Caco-2 (cell line): ENCODE measurements around the gene SRPK2. TPM values are rescaled to one million over a fixed set of nuclear protein-coding genes. Genes with fewer than 3 reads are reported as not detected.

Source experiments
- BruUV-seq: library from RNA; stranded (reverse); fragments of 400-500 nt; replicated peaks from 2 replicates; lab custom pipeline; 2021; lab: Mats Ljungman, UMichigan
- CTCF ChIA-PET: fragments of 300-600 bp; sonication (Branson Sonifier 250); formaldehyde crosslinking; loops from one replicate; lab custom pipeline; 2022; ENCODE audit warnings: antibody characterized with exemption; lab: Charles Lee
- POLR2A ChIA-PET: fragments of 300-600 bp; sonication (Branson Sonifier 250); formaldehyde crosslinking; loops from one replicate; lab custom pipeline; 2022; ENCODE audit warnings: antibody characterized with exemption; lab: Charles Lee
- DNase-seq, 2 experiments: peaks; one replicate each; pipeline versions ENCODE4 v3.0.0 to v3.0.0-alpha.2; 2020 to 2022
- H3K27me3 ChIP-seq: replicated peaks from 2 replicates; pipeline ENCODE4 v1.6.0; 2011; ENCODE audit warnings: low read length; ENCODE audit not compliant: control insufficient read depth, insufficient read depth
- H3K36me3 ChIP-seq: 2 replicates; pipeline ENCODE4 v1.5.1; 2011; ENCODE audit warnings: low read length; ENCODE audit not compliant: control insufficient read depth, insufficient read depth
- H3K4me1 ChIP-seq: fragments of 250-450 bp; sonication (Bioruptor Pico); 2 replicates; pipeline ENCODE4 v1.5.1; 2020; ENCODE audit warnings: mild to moderate bottlenecking
- H3K4me3 ChIP-seq: 2 replicates; pipeline ENCODE4 v1.5.1; 2011; ENCODE audit warnings: low read depth, mild to moderate bottlenecking, control low read depth, low read length
- H3K9me3 ChIP-seq: fragments of 250-450 bp; sonication (Bioruptor Pico); 2 replicates; pipeline ENCODE4 v1.5.1; 2020; ENCODE audit warnings: mild to moderate bottlenecking, moderate library complexity
- H3K27ac Mint-ChIP-seq: one replicate; pipeline ENCODE4 v1.8.0; 2022; ENCODE audit warnings: mixed read lengths; ENCODE audit not compliant: unreplicated experiment
- H3K27me3 Mint-ChIP-seq: one replicate; pipeline ENCODE4 v1.8.0; 2022; ENCODE audit warnings: mixed read lengths; ENCODE audit not compliant: insufficient read depth, unreplicated experiment
- H3K36me3 Mint-ChIP-seq: one replicate; pipeline ENCODE4 v1.8.0; 2022; ENCODE audit warnings: mild to moderate bottlenecking, mixed read lengths; ENCODE audit not compliant: insufficient read depth, unreplicated experiment
- H3K4me1 Mint-ChIP-seq: one replicate; pipeline ENCODE4 v1.8.0; 2022; ENCODE audit warnings: low read depth, mixed read lengths; ENCODE audit not compliant: unreplicated experiment
- H3K4me3 Mint-ChIP-seq: one replicate; pipeline ENCODE4 v1.8.0; 2022; ENCODE audit warnings: mild to moderate bottlenecking, moderate library complexity, mixed read lengths; ENCODE audit not compliant: unreplicated experiment
- H3K9me3 Mint-ChIP-seq: one replicate; pipeline ENCODE4 v1.8.0; 2022; ENCODE audit warnings: mixed read lengths; ENCODE audit not compliant: unreplicated experiment
- intact Hi-C: fragments of 100-400 bp; cut with micrococcal nuclease; formaldehyde crosslinking; loops from one replicate; pipeline ENCODE4 v1.10.0; 2022; ENCODE audit not compliant: unreplicated experiment
- total RNA-seq: library from RNA; stranded (reverse); gene quantifications from 2 replicates; pipeline ENCODE4 v1.2.3, GENCODE V29; 2022
- TF ChIP-seq, protein P1 (sequence below), 2 experiments: fragments of 200-600 bp in 1 of 2; IDR thresholded peaks; 1 replicate in 1 of 2; 2 replicates in 1 of 2; pipeline versions ENCODE4 v1.5.1 to v1.8.0; 2011 to 2022; ENCODE audit warnings: antibody characterized with exemption in 1 of 2, control low read depth in 1 of 2, inconsistent platforms in 1 of 2, low read depth in 1 of 2, low read length in 1 of 2, mild to moderate bottlenecking in 1 of 2, moderate library complexity in 1 of 2; ENCODE audit not compliant: insufficient read depth in 1 of 2, severe bottlenecking in 1 of 2, unreplicated experiment in 1 of 2

The SRPK2 gene
- total RNA-seq, 1 experiment from 2014 or later: 39.9 TPM

GRCh38 chr7:105084581-105084980, 304.1 kb downstream of the SRPK2 start:
- Mint-ChIP-seq H3K27me3 (no peaks in the 10 kb centered on the region), H3K4me1 (no peaks in the 10 kb centered on the region), H3K27ac (no peak overlapping the region), H3K4me3 (no peak overlapping the region), H3K36me3 (peaks cover 76% of the 10 kb centered on the region), H3K9me3 (no peaks in the 10 kb centered on the region)
- ChIA-PET POLR2A (no interaction called here), CTCF (no interaction called here)
- no peak for DNase-seq
- no TSS peak for BruUV-seq
- no peaks in the 10 kb centered on the region for H3K4me1 ChIP-seq
- TF ChIP-seq, protein P1, sequence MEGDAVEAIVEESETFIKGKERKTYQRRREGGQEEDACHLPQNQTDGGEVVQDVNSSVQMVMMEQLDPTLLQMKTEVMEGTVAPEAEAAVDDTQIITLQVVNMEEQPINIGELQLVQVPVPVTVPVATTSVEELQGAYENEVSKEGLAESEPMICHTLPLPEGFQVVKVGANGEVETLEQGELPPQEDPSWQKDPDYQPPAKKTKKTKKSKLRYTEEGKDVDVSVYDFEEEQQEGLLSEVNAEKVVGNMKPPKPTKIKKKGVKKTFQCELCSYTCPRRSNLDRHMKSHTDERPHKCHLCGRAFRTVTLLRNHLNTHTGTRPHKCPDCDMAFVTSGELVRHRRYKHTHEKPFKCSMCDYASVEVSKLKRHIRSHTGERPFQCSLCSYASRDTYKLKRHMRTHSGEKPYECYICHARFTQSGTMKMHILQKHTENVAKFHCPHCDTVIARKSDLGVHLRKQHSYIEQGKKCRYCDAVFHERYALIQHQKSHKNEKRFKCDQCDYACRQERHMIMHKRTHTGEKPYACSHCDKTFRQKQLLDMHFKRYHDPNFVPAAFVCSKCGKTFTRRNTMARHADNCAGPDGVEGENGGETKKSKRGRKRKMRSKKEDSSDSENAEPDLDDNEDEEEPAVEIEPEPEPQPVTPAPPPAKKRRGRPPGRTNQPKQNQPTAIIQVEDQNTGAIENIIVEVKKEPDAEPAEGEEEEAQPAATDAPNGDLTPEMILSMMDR (IDR thresholded peaks at IDR 0.05; ENCODE audit: insufficient read depth in 1 of 2, low read depth in 1 of 2, low read length in 1 of 2, severe bottlenecking in 1 of 2, unreplicated experiment in 1 of 2): no peak
- H3K27me3 ChIP-seq: no peaks in the 10 kb centered on the region
- H3K36me3 ChIP-seq: peaks cover 3% of the 10 kb centered on the region; the same call in 1 of the 2 replicates
- H3K9me3 ChIP-seq: no peaks in the 10 kb centered on the region
- H3K4me3 ChIP-seq: no peak overlapping the region
- intact Hi-C loops: no loop called here

- Histone ChIP-seq H3K4me3 (no peak overlapping the region), H3K27me3 (no peaks in the 10 kb centered on the region), H3K4me1 (no peaks in the 10 kb centered on the region), H3K36me3 (peaks cover 1% of the 10 kb centered on the region; the same call in 1 of the 2 replicates), H3K9me3 (no peaks in the 10 kb centered on the region)
- peaks cover 86% of the 10 kb centered on the region for H3K36me3 Mint-ChIP-seq
- H3K4me3 Mint-ChIP-seq: no peak overlapping the region
- TF ChIP-seq, protein P1 (IDR thresholded peaks at IDR 0.05; ENCODE audit: insufficient read depth in 1 of 2, low read depth in 1 of 2, low read length in 1 of 2, severe bottlenecking in 1 of 2, unreplicated experiment in 1 of 2): no peak
- intact Hi-C loops: no loop called here
- POLR2A ChIA-PET: no interaction called here
- H3K27ac Mint-ChIP-seq: no peak overlapping the region
- H3K27me3 Mint-ChIP-seq: no peaks in the 10 kb centered on the region
- CTCF ChIA-PET: no interaction called here
- H3K9me3 Mint-ChIP-seq: no peaks in the 10 kb centered on the region
- BruUV-seq: no TSS peak
- no peaks in the 10 kb centered on the region for H3K4me1 Mint-ChIP-seq
- DNase-seq: no peak
Observed at GRCh38 chr7:105079348-105079747, 309.4 kb downstream of the SRPK2 start.

DNA sequence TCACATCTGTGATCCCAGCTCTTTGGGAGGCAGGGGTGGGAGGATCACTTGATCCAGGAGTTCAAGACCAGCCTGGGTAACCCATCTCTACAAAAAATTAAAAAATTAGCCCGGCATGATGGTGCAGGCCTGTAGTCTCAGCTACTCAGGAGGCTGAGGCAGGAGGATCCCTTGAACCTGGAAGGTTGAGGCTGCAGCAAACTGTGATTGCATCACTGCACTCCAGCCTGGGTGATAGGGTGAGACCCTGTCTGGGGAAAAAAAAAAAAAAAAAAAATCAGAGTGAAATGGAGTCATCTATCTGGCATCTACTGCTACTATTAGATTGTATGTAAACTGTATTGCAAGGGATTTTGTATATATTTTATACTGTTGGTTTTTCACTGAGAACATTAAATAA, 315.6 kb downstream of the SRPK2 start:
- no peak for DNase-seq
- intact Hi-C loops: no loop called here
- Mint-ChIP-seq H3K36me3 (peaks cover 83% of the 10 kb centered on the region), H3K27me3 (no peaks in the 10 kb centered on the region), H3K9me3 (no peaks in the 10 kb centered on the region), H3K27ac (no peak overlapping the region), H3K4me1 (no peaks in the 10 kb centered on the region), H3K4me3 (no peak overlapping the region)
- no TSS peak for BruUV-seq
- no peaks in the 10 kb centered on the region for H3K36me3 ChIP-seq
- TF ChIP-seq, protein P1 (IDR thresholded peaks at IDR 0.05; ENCODE audit: insufficient read depth in 1 of 2, low read depth in 1 of 2, low read length in 1 of 2, severe bottlenecking in 1 of 2, unreplicated experiment in 1 of 2): no peak
- no peaks in the 10 kb centered on the region for H3K27me3 ChIP-seq
- H3K4me3 ChIP-seq: no peak overlapping the region
- CTCF ChIA-PET: no interaction called here
- POLR2A ChIA-PET: no interaction called here
- no peaks in the 10 kb centered on the region for H3K9me3 ChIP-seq
- H3K4me1 ChIP-seq: no peaks in the 10 kb centered on the region
